Measurements from ENCODE around the gene SYMPK. TPM values are rescaled to one million over a fixed set of nuclear protein-coding genes. Genes with fewer than 3 reads are reported as not detected.

Gene SYMPK
- total RNA-seq, 1 donor from 2014 or later: 26.6 TPM

DNA sequence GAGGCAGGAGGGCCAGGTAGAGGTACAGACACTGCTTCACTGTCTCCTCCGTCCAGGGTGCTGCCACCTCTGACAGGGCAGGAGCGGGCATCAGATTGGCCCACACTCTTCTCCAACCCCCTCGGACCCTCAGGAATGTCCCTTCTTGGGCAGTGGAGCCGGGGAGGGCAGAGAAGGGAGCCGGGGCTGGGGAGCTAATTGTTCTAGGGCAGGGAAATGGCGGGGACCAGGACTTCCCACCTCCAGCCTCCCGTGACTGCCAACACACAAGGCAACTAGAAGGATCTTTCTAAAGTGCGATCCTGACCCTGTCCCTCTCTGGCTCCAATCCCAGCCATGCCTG is 37.7 kb downstream of the SYMPK start:
- DNase-seq: no peak

GRCh38 chr19:45824531-45825262 is 38.2 kb downstream of the SYMPK start:
- DNase-seq: no peak

DNA sequence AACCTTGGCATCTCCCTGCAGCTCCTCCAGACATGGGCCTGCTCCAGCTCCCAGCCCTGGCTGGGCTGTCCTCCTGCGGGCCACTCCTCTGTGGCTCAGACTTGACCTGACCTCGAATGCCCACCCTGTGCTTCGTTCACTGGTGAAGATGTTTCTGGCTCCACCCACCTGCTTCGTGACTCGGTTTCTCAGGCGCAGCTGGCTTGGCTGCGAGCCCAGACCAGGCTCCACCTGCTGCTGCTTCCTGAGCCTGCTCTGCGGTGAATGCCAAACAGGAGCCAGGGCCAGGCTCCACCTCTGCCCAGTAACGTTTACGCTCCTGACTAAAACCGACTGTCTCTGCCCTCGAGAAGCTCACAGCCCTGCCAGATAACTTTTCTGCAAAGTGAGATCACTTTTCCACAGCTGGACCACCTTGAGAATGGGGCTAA is 38.9 kb downstream of the SYMPK start:
- no peak for DNase-seq

GRCh38 chr19:45823182-45823581 is 39.8 kb downstream of the SYMPK start:
- DNase-seq: no peak

DNA sequence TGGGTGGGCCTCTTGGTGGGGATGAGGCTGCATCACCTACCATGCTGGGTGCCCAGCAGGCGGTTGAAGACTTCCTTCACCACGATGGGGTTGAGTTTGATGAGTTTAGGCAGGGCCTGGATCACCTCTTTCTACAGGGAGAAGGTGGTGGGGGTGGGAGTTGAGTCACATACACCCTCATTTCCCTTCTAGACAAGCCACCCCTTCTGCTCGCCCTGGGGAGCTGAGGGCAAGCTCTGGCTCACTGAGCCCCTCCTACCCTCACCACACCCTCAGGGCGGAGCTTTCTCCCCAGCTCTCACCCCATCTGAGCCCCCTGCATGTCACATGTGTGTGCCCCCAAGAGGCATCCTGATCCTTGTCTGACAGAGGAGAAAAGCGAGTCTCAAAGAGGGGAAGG is 40.2 kb downstream of the SYMPK start:
- no peak for DNase-seq

GRCh38 chr19:45821570-45821969 is 41.4 kb downstream of the SYMPK start:
- no peak for DNase-seq

DNA sequence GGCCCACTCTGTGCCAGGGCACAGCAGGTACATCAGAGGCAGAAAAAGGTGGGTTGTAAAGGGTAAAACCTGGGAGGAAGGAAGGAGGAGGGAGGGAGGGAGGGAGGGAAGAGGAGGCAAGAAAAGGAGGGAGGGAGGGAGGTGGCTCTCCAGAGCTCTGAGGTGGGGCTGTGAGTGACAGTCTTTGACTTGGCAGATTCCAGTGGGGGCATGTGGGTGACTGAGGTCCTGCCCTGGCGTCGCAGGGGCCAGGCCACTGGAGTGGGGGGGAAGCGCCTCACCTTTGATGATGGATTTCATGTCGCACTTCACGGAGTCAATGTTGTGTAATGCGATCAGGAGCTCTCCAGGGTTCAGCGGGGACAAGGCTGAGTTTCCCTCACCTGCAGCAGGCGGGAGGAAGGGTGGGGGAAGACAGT is 41.8 kb downstream of the SYMPK start:
- DNase-seq: no peak

- DNase-seq: no peak
These were observed 42.4 kb downstream of the SYMPK start for GRCh38 chr19:45820413-45821102.

DNA sequence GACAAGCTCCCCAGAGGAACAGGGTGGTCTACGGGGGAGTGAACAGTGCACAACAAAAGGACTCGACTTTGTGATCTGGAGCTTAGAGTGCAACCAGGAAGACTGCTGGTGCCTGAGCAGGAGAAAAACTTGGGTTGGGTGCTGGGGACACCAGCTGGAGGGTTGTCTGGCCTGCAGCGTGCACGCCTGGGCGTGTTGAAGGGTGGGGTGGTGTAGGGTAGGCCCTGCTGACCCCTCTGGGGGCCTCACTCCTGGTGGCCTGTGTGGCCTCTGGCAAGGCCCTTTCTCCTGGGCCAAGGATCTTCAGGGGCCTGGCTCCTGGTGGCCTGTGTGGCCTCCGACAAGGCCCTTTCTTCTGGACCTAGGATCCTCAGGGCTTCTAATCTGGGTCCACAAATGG is 43.2 kb downstream of the SYMPK start:
- DNase-seq: no peak

DNA sequence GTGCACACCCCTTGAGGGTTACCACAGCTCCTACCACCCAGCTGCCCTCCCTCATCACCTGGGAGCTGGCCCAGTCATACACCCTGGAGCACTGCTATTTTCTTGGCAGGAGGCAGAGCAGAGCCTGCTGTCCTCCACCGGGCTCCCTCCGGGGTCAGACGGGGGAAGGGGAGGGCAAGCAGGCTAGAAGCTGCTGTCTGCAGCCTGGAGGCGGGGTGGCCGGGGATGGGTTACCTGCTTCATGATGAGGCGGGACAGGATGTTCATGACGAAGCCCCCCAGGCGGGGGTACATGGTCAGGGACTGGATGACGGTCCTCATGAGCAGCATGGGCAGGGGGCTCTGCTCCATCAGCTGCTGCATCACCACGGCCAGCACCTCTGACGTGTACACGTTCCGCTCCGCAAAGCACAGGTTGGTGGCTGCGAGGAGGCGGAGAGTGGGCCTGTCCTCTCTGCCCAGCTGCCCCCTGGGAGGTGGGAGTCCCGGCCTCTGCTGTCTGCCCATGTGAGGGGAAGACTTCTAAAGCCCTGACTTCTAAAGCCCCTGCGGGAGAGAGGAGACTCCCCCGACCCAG is 45.1 kb downstream of the SYMPK start:
- no peak for DNase-seq

DNA sequence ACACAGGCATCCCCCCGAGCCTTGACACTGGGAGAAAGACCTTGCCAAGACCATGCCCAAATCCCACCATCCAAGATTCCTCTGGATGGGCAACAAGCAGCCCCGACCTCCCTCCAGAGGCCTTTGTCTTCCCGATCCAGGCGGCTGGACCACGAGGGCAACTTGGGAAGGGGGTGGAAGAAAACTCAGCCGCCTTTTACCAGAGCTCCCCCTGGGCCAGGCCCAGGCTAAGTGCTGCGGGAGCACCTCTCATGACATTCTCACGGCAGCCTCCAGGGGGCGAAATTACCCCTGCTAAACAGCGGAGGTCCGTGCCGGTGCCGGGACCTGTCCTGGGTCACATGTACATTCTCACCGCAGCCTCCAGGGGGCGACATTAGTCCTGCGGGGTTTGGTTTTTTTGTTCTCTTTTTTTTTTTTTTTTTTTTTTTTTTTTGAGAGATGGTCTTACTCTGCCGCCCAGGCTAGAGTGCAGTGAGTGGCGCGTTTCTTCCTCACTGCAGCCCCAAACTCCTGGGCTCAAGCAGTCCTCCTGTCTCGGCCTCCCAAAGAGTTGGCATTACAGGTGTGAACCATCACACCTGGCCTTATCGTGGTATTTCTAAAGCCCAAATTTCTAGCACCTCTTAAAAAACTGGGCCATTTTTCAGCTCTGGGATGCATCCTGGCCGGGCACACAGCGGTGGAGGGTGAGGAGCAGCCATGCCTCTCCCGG is 45.8 kb downstream of the SYMPK start:
- peak; percentile 97 for DNase-seq

GRCh38 chr19:45816236-45817009 is 46.5 kb downstream of the SYMPK start:
- no peak for DNase-seq

- peak; percentile 80 for DNase-seq
These were observed 47.3 kb downstream of the SYMPK start for GRCh38 chr19:45815481-45816216.

DNA sequence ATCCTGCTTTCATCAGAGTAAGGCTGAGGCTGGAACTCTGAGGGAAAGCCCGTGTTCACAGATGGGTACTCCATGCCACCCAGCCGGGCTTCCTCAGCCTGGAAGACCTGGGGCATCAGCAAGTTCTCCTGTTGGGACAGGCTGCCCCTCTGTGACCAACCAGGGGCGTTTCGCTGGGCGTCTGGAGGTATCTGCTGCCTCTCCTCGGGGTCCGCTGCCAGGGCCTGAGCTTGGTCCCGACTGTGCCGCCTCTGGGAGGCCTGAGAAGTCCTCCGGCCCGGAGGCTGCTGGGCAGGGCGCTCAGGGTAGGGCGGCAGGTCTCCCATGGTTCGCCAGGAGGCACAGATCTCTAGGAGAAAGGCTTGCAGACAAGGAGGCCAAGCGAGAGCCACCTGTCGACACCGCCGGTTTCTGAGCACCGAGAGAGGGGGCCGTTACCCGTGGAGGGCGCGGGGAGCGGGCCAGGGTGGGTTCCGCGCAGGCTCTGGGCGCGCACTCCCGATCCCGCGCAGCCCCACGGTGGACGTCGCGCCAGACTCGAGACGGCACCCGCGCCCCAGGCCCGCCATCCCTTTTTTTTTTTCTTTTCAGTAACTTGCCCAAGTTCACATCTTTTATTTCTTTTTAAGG is 48.0 kb downstream of the SYMPK start, which contains the start of gene RSPH6A:
TSS of gene RSPH6A (minus strand) at position 458 of the 630 bp plus-strand sequence. CDS start at position 326, 132 bp downstream.
- no peak for DNase-seq

GRCh38 chr19:45814166-45814780 is 48.7 kb downstream of the SYMPK start:
- DNase-seq: no peak

DNA sequence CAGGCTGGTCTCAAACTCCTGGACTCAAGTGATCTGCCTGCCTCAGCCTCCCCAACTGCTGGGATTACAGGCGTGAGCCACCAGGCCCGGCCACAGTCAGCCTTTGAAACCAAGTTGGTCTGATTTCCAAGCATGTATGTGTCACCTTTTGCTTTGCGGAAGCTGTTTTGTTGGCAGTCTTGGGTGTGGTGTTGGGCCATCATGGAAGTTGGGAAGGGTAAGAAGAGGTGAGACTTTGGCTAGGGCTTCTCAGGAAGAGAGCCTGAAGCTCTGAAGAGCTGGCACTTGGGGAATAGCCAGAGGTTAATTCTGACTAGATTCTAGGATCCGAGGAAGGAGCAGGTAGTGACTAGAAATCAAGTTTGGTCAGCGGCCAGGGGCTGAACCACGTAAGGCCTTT is 50.6 kb downstream of the SYMPK start:
- DNase-seq: no peak

DNA sequence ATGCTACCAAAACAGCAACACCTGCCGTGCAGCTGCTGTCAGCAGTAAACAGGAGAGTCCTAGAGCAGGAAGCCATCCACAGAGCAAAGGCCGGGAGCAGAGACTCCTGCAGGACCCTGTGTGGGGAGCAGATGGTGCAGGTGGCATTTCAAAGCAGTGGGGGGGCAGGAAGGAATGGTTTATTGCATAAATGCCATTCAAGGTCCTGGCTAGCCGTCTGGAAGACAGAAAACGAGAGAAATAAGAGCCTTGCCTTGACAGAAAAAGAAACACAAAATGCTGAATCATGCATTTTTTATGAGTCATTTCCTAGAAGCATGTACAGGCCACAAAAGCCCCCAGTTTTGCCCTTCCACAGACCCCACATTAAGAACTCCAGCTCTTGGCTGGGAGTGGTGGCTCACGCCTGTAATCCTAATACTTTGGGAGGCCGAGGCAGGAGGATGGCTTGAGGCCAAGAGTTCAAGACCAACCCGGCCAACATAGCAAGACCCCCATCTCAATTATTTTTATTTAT is 53.2 kb downstream of the SYMPK start:
- no peak for DNase-seq

GRCh38 chr19:45805719-45806118 is 57.2 kb downstream of the SYMPK start:
- DNase-seq: no peak

- no peak for DNase-seq
These were observed 58.1 kb downstream of the SYMPK start for GRCh38 chr19:45804959-45805230.

Measured in tongue (tissue), 2 donors.